ENCODE data around the gene SHANK2.

The SHANK2 gene

DNA sequence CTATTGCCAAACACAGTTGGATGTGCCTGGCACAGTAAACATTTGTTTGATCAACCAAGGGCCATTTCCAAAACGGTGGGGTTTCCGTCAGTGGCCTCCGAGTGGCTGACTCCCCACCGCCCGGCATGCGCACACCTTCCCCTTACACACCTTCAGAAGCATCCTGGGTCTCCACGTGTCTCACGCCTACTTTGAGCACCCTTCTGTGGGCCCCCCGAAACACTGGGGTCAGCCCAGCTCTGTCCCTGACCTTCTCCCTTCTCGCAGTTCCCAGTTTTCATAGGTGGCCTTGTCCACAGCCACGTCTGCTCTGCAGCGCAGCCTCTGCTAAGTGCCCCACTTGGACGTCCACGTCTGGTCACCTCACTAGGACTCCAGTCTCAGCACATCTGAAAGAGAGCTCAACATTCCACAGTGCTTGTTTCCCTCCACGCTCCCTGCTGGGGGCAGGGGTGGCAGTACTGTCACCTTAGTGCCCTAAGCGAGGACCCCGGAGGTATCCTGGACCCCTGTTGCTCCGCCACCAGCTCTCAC, 13.2 kb upstream of the SHANK2 start:
- no peaks in the 10 kb centered on the region for H3K9me2 ChIP-seq (ENCODE audit: low read depth, low read length)
- H3K4me1 ChIP-seq (ENCODE audit: insufficient read depth, low read length, severe bottlenecking) = no peaks in the 10 kb centered on the region
- no peaks in the 10 kb centered on the region for H3K27me3 ChIP-seq (ENCODE audit: insufficient read depth, low read length)
- H4K20me1 ChIP-seq (ENCODE audit: insufficient read depth, low read length) = no peaks in the 10 kb centered on the region
- H3K4me3 ChIP-seq (ENCODE audit: low read depth, low read length, poor library complexity, severe bottlenecking) = no peak overlapping the region
- H3K27ac ChIP-seq (ENCODE audit: low read depth, low read length, poor library complexity, severe bottlenecking) = no peak overlapping the region
- no peak overlapping the region for H3K4me2 ChIP-seq (ENCODE audit: low read length)
- H3K9ac ChIP-seq (ENCODE audit: low read length) = no peak overlapping the region
- H3K36me3 ChIP-seq (ENCODE audit: insufficient read depth, low read length) = no peaks in the 10 kb centered on the region
- H3K9me3 ChIP-seq (ENCODE audit: low read length) = no peaks in the 10 kb centered on the region
- H3K79me2 ChIP-seq (ENCODE audit: insufficient read depth, low read length) = no peaks in the 10 kb centered on the region
- TF ChIP-seq, protein P1, sequence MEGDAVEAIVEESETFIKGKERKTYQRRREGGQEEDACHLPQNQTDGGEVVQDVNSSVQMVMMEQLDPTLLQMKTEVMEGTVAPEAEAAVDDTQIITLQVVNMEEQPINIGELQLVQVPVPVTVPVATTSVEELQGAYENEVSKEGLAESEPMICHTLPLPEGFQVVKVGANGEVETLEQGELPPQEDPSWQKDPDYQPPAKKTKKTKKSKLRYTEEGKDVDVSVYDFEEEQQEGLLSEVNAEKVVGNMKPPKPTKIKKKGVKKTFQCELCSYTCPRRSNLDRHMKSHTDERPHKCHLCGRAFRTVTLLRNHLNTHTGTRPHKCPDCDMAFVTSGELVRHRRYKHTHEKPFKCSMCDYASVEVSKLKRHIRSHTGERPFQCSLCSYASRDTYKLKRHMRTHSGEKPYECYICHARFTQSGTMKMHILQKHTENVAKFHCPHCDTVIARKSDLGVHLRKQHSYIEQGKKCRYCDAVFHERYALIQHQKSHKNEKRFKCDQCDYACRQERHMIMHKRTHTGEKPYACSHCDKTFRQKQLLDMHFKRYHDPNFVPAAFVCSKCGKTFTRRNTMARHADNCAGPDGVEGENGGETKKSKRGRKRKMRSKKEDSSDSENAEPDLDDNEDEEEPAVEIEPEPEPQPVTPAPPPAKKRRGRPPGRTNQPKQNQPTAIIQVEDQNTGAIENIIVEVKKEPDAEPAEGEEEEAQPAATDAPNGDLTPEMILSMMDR (IDR thresholded peaks at IDR 0.05; ENCODE audit: low read length) = no peak
- TF ChIP-seq EZH2 (IDR thresholded peaks at IDR 0.05; ENCODE audit: borderline replicate concordance, low read length) = no peak
- no peak overlapping the region for H2AFZ ChIP-seq (ENCODE audit: low read length)
- H3F3A ChIP-seq (ENCODE audit: insufficient read depth, low read length) = no peaks in the 10 kb centered on the region

DNA sequence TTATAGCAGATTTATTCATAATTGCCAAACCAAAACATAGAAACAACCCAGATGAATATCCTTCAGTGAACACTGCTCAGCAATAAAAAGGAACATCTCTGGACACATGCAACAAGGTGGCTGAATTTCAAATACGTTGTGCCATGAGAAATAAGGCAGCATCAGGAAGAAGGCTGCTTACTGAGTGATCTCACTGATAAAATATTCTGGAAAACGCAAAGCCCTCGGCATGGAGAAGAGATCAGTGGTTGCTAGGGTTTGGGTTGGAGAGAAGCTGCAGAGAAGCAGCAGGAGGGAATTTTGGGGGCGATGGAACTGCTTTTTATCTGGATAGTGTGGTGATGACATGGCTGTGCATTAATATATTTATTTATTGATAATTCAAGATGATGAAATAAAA, 11.0 kb upstream of the SHANK2 start:
- no peaks in the 10 kb centered on the region for H3K9me2 ChIP-seq (ENCODE audit: low read depth, low read length)
- H4K20me1 ChIP-seq (ENCODE audit: insufficient read depth, low read length) = no peaks in the 10 kb centered on the region
- H3F3A ChIP-seq (ENCODE audit: insufficient read depth, low read length) = no peaks in the 10 kb centered on the region
- H3K79me2 ChIP-seq (ENCODE audit: insufficient read depth, low read length) = no peaks in the 10 kb centered on the region
- H3K27me3 ChIP-seq (ENCODE audit: insufficient read depth, low read length) = no peaks in the 10 kb centered on the region
- no peak overlapping the region for H3K9ac ChIP-seq (ENCODE audit: low read length)
- H3K9me3 ChIP-seq (ENCODE audit: low read length) = no peaks in the 10 kb centered on the region
- H3K4me3 ChIP-seq (ENCODE audit: low read depth, low read length, poor library complexity, severe bottlenecking) = no peak overlapping the region
- no peak overlapping the region for H3K27ac ChIP-seq (ENCODE audit: low read depth, low read length, poor library complexity, severe bottlenecking)
- H3K4me2 ChIP-seq (ENCODE audit: low read length) = no peak overlapping the region
- TF ChIP-seq, protein P1 (IDR thresholded peaks at IDR 0.05; ENCODE audit: low read length) = no peak
- no peak for TF ChIP-seq EZH2 (IDR thresholded peaks at IDR 0.05; ENCODE audit: borderline replicate concordance, low read length)
- H3K36me3 ChIP-seq (ENCODE audit: insufficient read depth, low read length) = no peaks in the 10 kb centered on the region
- no peaks in the 10 kb centered on the region for H3K4me1 ChIP-seq (ENCODE audit: insufficient read depth, low read length, severe bottlenecking)
- H2AFZ ChIP-seq (ENCODE audit: low read length) = no peak overlapping the region

- H2AFZ ChIP-seq (ENCODE audit: low read length) = no peak overlapping the region
- no peaks in the 10 kb centered on the region for H3K79me2 ChIP-seq (ENCODE audit: insufficient read depth, low read length)
- H4K20me1 ChIP-seq (ENCODE audit: insufficient read depth, low read length) = no peaks in the 10 kb centered on the region
- no peak overlapping the region for H3K4me3 ChIP-seq (ENCODE audit: low read depth, low read length, poor library complexity, severe bottlenecking)
- H3F3A ChIP-seq (ENCODE audit: insufficient read depth, low read length) = no peaks in the 10 kb centered on the region
- H3K9me2 ChIP-seq (ENCODE audit: low read depth, low read length) = no peaks in the 10 kb centered on the region
- H3K9ac ChIP-seq (ENCODE audit: low read length) = no peak overlapping the region
- no peaks in the 10 kb centered on the region for H3K4me1 ChIP-seq (ENCODE audit: insufficient read depth, low read length, severe bottlenecking)
- H3K9me3 ChIP-seq (ENCODE audit: low read length) = no peaks in the 10 kb centered on the region
- TF ChIP-seq, protein P1 (IDR thresholded peaks at IDR 0.05; ENCODE audit: low read length) = no peak
- no peak for TF ChIP-seq EZH2 (IDR thresholded peaks at IDR 0.05; ENCODE audit: borderline replicate concordance, low read length)
- H3K27me3 ChIP-seq (ENCODE audit: insufficient read depth, low read length) = no peaks in the 10 kb centered on the region
- no peaks in the 10 kb centered on the region for H3K36me3 ChIP-seq (ENCODE audit: insufficient read depth, low read length)
- H3K4me2 ChIP-seq (ENCODE audit: low read length) = no peak overlapping the region
- H3K27ac ChIP-seq (ENCODE audit: low read depth, low read length, poor library complexity, severe bottlenecking) = no peak overlapping the region
Measured at GRCh38 chr11:71255800-71256479, 3.6 kb upstream of the SHANK2 start.

All from OCI-LY1 (cell line).